HepG2 (cell line): Measurements from ENCODE around the gene NOC4L. TPM values are rescaled to one million over a fixed set of nuclear protein-coding genes. Genes with fewer than 3 reads are reported as not detected.
A peak's percentile ranks its signal among the peaks of the same experiment; 100 is the strongest.

Experiments
- ATF1 ChIP-seq: IDR thresholded peaks from 2 replicates; pipeline ENCODE4 v1.6.1; 2016; ENCODE audit warnings: mild to moderate bottlenecking, control low read depth
- CBX5 ChIP-seq: sonication (generic); formaldehyde crosslinking; IDR thresholded peaks from 2 replicates; pipeline ENCODE4 v1.4.0; 2020; ENCODE audit warnings: missing genetic modification reagents, borderline replicate concordance
- ELF1 ChIP-seq: sonication (generic); formaldehyde crosslinking; IDR thresholded peaks from 2 replicates; pipeline ENCODE4 v1.4.0; 2020; ENCODE audit warnings: missing genetic modification reagents
- HNF4A ChIP-seq: sonication (generic); formaldehyde crosslinking; IDR thresholded peaks from 2 replicates; pipeline ENCODE4 v1.4.0; 2020; ENCODE audit warnings: missing genetic modification reagents
- HOXA3 ChIP-seq: sonication (generic); formaldehyde crosslinking; IDR thresholded peaks from 2 replicates; pipeline ENCODE4 v1.5.0; 2020; ENCODE audit warnings: missing genetic modification reagents
- ISL2 ChIP-seq: sonication (generic); formaldehyde crosslinking; IDR thresholded peaks from 2 replicates; pipeline ENCODE4 v1.5.0; 2020; ENCODE audit warnings: missing genetic modification reagents
- KDM4B ChIP-seq: sonication (generic); formaldehyde crosslinking; IDR thresholded peaks from 2 replicates; pipeline ENCODE4 v1.4.0; 2020; ENCODE audit warnings: missing genetic modification reagents
- LBX2 ChIP-seq: sonication (generic); formaldehyde crosslinking; IDR thresholded peaks from 2 replicates; pipeline ENCODE4 v1.5.0; 2020; ENCODE audit warnings: missing genetic modification reagents, mild to moderate bottlenecking, borderline replicate concordance
- REPIN1 ChIP-seq: sonication (generic); formaldehyde crosslinking; IDR thresholded peaks from 2 replicates; pipeline ENCODE4 v1.8.0; 2022; ENCODE audit warnings: missing genetic modification reagents, low read depth, mild to moderate bottlenecking, borderline replicate concordance
- SIX4 ChIP-seq: sonication (generic); formaldehyde crosslinking; IDR thresholded peaks from 2 replicates; pipeline ENCODE4 v1.4.0; 2020; ENCODE audit warnings: missing genetic modification reagents
- SOX13 ChIP-seq, 3 experiments: fragments of 450-650 bp in 1 of 3; sonication (generic) in 1 of 3; formaldehyde crosslinking in 1 of 3; IDR thresholded peaks in 2 of 3; conservative IDR thresholded peaks in 1 of 3; 2 replicates each; pipeline versions ENCODE4 v1.5.0 to v1.6.1; 2016 to 2020; ENCODE audit warnings: antibody characterized with exemption in 1 of 3, mild to moderate bottlenecking in 1 of 3, missing compliant biosample characterization in 1 of 3, missing genetic modification reagents in 1 of 3, moderate library complexity in 1 of 3
- SOX6 ChIP-seq, 2 experiments: fragments of 450-650 bp in 1 of 2; sonication (generic) in 1 of 2; formaldehyde crosslinking in 1 of 2; IDR thresholded peaks; 2 replicates each; pipeline versions ENCODE4 v1.4.0 to v1.6.1; 2017 to 2020; ENCODE audit warnings: antibody characterized with exemption in 1 of 2, mild to moderate bottlenecking in 1 of 2, missing genetic modification reagents in 1 of 2
- SP2 ChIP-seq: sonication (generic); formaldehyde crosslinking; IDR thresholded peaks from 2 replicates; pipeline ENCODE4 v1.5.1; 2020; ENCODE audit warnings: mild to moderate bottlenecking, missing genetic modification reagents
- SP5 ChIP-seq: IDR thresholded peaks from 2 replicates; pipeline ENCODE4 v1.6.1; 2016; ENCODE audit warnings: low read depth, borderline replicate concordance
- SPEN ChIP-seq: sonication (generic); formaldehyde crosslinking; IDR thresholded peaks from 2 replicates; pipeline ENCODE4 v1.5.1; 2020; ENCODE audit warnings: low read depth, mild to moderate bottlenecking, missing genetic modification reagents
- STAT5B ChIP-seq: sonication (generic); formaldehyde crosslinking; IDR thresholded peaks from 2 replicates; pipeline ENCODE4 v1.4.0; 2020; ENCODE audit warnings: missing genetic modification reagents
- TP53 ChIP-seq: sonication (generic); formaldehyde crosslinking; conservative IDR thresholded peaks from 2 replicates; pipeline ENCODE4 v1.4.0; 2020; ENCODE audit warnings: missing genetic modification reagents
- ZBTB20 ChIP-seq: sonication (generic); formaldehyde crosslinking; IDR thresholded peaks from 2 replicates; pipeline ENCODE4 v1.8.1; 2023; ENCODE audit warnings: missing genetic modification reagents, low read depth, mild to moderate bottlenecking, borderline replicate concordance
- ZBTB8A ChIP-seq: sonication (generic); formaldehyde crosslinking; IDR thresholded peaks from 2 replicates; pipeline ENCODE4 v1.4.0; 2020; ENCODE audit warnings: mild to moderate bottlenecking, low read depth, missing genetic modification reagents, borderline replicate concordance
- ZFP1 ChIP-seq: IDR thresholded peaks from 2 replicates; pipeline ENCODE4 v1.6.1; 2016
- ZIK1 ChIP-seq: sonication (generic); formaldehyde crosslinking; IDR thresholded peaks from 2 replicates; pipeline ENCODE4 v1.5.0; 2020; ENCODE audit warnings: mild to moderate bottlenecking, low read depth, missing genetic modification reagents, borderline replicate concordance
- ZNF121 ChIP-seq: sonication (generic); formaldehyde crosslinking; IDR thresholded peaks from 2 replicates; pipeline ENCODE4 v1.5.0; 2020; ENCODE audit warnings: mild to moderate bottlenecking, missing genetic modification reagents
- ZNF232 ChIP-seq: sonication (generic); formaldehyde crosslinking; IDR thresholded peaks from 2 replicates; pipeline ENCODE4 v1.4.0; 2020; ENCODE audit warnings: missing genetic modification reagents, borderline replicate concordance
- ZNF264 ChIP-seq: sonication (generic); formaldehyde crosslinking; IDR thresholded peaks from 2 replicates; pipeline ENCODE4 v1.4.0; 2020; ENCODE audit warnings: missing genetic modification reagents
- polyA plus RNA-seq, 8 experiments: library from polyadenylated mRNA; depleted of rRNA in 3 of 8; stranded (reverse) in 7 of 8; unstranded in 1 of 8; fragments of >200 nt; fragmentation: Illumina TruSeq in 4 of 8; extraction: Trizol in 4 of 8; gene quantifications; 2 replicates each; pipeline versions ENCODE4 v1.2.1 to v1.2.3, GENCODE V29; 2011 to 2016; ENCODE audit warnings: low read depth in 4 of 8, missing spikeins in 1 of 8, mixed read lengths in 1 of 8; ENCODE audit not compliant: insufficient read depth in 1 of 8
- total RNA-seq, 5 experiments: library from RNA; depleted of rRNA; stranded (reverse); fragments of >200 nt; fragmentation: Illumina TruSeq; extraction: Trizol; gene quantifications; 2 replicates each; pipeline ENCODE4 v1.2.3, GENCODE V29; 2016; ENCODE audit warnings: low read depth in 1 of 5
- TF ChIP-seq, protein P1 (sequence below): sonication (generic); formaldehyde crosslinking; IDR thresholded peaks from 2 replicates; pipeline ENCODE4 v1.5.1; 2020; ENCODE audit warnings: mild to moderate bottlenecking, missing genetic modification reagents, borderline replicate concordance

Gene NOC4L
- total and polyA plus RNA-seq, 2 of the 13 experiments (the other 11 are each of a cell fraction or from before 2014, with no cell fraction given): 4.3 to 14.6 TPM

GRCh38 chr12:132144115-132144809 lies at the start of gene NOC4L, which contains the start of gene DDX51 (continued):
- peak; percentile 71; the same call in 1 of the 2 replicates for TF ChIP-seq TP53 (CRISPR knock-in tag)
- no peak for TF ChIP-seq ZNF121 (CRISPR knock-in tag)
- no peak for TF ChIP-seq SOX13 (IDR thresholded peaks at IDR 0.05)
- peak in 1 of 2 experiments; percentile 26; a peak in 1 of 4 replicates for TF ChIP-seq SOX13 (CRISPR knock-in tag; conservative IDR thresholded peaks at IDR 0.05 in 1 of 2, IDR thresholded peaks at IDR 0.05 in 1 of 2)
- TF ChIP-seq ZFP1: no peak
- peak; percentile 88; the same call in 1 of the 2 replicates for TF ChIP-seq KDM4B (CRISPR knock-in tag)
- TF ChIP-seq LBX2 (CRISPR knock-in tag): 0 out of 2 replicates have a peak, but pooled peaks have one; percentile 36
- TF ChIP-seq REPIN1 (CRISPR knock-in tag): peak; percentile 61
- 0 out of 2 replicates have a peak, but pooled peaks have one; percentile 25 for TF ChIP-seq ZNF264 (CRISPR knock-in tag)
- peak; percentile 100 for TF ChIP-seq HOXA3 (CRISPR knock-in tag)
- no peak for TF ChIP-seq SOX6 (IDR thresholded peaks at IDR 0.05)
- TF ChIP-seq SOX6 (CRISPR knock-in tag; IDR thresholded peaks at IDR 0.05): 0 out of 2 replicates have a peak, but pooled peaks have one; percentile 19
- peak; percentile 98 for TF ChIP-seq SPEN
- no peak for TF ChIP-seq ZIK1 (CRISPR knock-in tag)
- 0 out of 2 replicates have a peak, but pooled peaks have one; percentile 22 for TF ChIP-seq SP5 (CRISPR knock-in tag)
- peak; percentile 58 for TF ChIP-seq SP2 (CRISPR knock-in tag)
- no peak for TF ChIP-seq ZBTB20
- TF ChIP-seq STAT5B: peak; percentile 91
- TF ChIP-seq ELF1: peak; percentile 92
- TF ChIP-seq ZNF232 (CRISPR knock-in tag): 0 out of 2 replicates have a peak, but pooled peaks have one; percentile 77
- peak; percentile 84 for TF ChIP-seq ISL2
- TF ChIP-seq SIX4 (CRISPR knock-in tag): peak; percentile 68
- TF ChIP-seq ZBTB8A (CRISPR knock-in tag): no peak
- TF ChIP-seq CBX5: peak; percentile 66; the same call in 1 of the 2 replicates
- TF ChIP-seq, protein P1, sequence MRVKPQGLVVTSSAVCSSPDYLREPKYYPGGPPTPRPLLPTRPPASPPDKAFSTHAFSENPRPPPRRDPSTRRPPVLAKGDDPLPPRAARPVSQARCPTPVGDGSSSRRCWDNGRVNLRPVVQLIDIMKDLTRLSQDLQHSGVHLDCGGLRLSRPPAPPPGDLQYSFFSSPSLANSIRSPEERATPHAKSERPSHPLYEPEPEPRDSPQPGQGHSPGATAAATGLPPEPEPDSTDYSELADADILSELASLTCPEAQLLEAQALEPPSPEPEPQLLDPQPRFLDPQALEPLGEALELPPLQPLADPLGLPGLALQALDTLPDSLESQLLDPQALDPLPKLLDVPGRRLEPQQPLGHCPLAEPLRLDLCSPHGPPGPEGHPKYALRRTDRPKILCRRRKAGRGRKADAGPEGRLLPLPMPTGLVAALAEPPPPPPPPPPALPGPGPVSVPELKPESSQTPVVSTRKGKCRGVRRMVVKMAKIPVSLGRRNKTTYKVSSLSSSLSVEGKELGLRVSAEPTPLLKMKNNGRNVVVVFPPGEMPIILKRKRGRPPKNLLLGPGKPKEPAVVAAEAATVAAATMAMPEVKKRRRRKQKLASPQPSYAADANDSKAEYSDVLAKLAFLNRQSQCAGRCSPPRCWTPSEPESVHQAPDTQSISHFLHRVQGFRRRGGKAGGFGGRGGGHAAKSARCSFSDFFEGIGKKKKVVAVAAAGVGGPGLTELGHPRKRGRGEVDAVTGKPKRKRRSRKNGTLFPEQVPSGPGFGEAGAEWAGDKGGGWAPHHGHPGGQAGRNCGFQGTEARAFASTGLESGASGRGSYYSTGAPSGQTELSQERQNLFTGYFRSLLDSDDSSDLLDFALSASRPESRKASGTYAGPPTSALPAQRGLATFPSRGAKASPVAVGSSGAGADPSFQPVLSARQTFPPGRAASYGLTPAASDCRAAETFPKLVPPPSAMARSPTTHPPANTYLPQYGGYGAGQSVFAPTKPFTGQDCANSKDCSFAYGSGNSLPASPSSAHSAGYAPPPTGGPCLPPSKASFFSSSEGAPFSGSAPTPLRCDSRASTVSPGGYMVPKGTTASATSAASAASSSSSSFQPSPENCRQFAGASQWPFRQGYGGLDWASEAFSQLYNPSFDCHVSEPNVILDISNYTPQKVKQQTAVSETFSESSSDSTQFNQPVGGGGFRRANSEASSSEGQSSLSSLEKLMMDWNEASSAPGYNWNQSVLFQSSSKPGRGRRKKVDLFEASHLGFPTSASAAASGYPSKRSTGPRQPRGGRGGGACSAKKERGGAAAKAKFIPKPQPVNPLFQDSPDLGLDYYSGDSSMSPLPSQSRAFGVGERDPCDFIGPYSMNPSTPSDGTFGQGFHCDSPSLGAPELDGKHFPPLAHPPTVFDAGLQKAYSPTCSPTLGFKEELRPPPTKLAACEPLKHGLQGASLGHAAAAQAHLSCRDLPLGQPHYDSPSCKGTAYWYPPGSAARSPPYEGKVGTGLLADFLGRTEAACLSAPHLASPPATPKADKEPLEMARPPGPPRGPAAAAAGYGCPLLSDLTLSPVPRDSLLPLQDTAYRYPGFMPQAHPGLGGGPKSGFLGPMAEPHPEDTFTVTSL (CRISPR knock-in tag): no peak
- peak; percentile 98 for TF ChIP-seq ATF1
- TF ChIP-seq HNF4A (CRISPR knock-in tag): peak; percentile 21; the same call in 1 of the 2 replicates
